ENCODE measurements around the gene NSD2.
"Not testable (repeated sequence)": the region's sequence is repeated elsewhere in the genome, so short reads cannot be mapped to it uniquely, and the experiment has no call there.

Gene NSD2

GRCh38 chr4:1843852-1844251 is 27.3 kb upstream of the NSD2 start:
- H3K4me2 ChIP-seq (ENCODE audit: insufficient read depth, low read length), result no peak overlapping the region
- H2AFZ ChIP-seq (ENCODE audit: low read depth, low read length), result no peak overlapping the region
- DNase-seq (no peak), ATAC-seq (ENCODE audit: insufficient read depth, low read depth) (no peak)
- H3K79me2 ChIP-seq (ENCODE audit: insufficient read depth, low read length), result peaks cover 73% of the 10 kb centered on the region
- H3K9ac ChIP-seq (ENCODE audit: low read depth, low read length), result no peak overlapping the region
- TF ChIP-seq EZH2 (IDR thresholded peaks at IDR 0.05; ENCODE audit: borderline replicate concordance, low read depth, low read length, severe bottlenecking), result no peak
- TF ChIP-seq CTCF (IDR thresholded peaks at IDR 0.05; ENCODE audit: borderline replicate concordance, extremely low read depth, low read length, poor library complexity, severe bottlenecking), result no peak
- H3K4me1 ChIP-seq (ENCODE audit: insufficient read depth, low read length), result peaks cover 4% of the 10 kb centered on the region; the same call in 1 of the 2 replicates
- H3K9me3 ChIP-seq (ENCODE audit: insufficient read depth, low read length, severe bottlenecking), result no peaks in the 10 kb centered on the region
- H3K36me3 ChIP-seq (ENCODE audit: insufficient read depth, low read length), result peaks cover 78% of the 10 kb centered on the region
- H3K27me3 ChIP-seq (ENCODE audit: insufficient read depth, low read length, poor library complexity), result no peaks in the 10 kb centered on the region
- H3K27ac ChIP-seq (ENCODE audit: low read length), result no peak overlapping the region
- H3K4me3 ChIP-seq (ENCODE audit: low read depth in 1 of 2, low read length in 2 of 2), result no peak overlapping the region
- H4K20me1 ChIP-seq (ENCODE audit: insufficient read depth, low read length), result peaks cover 39% of the 10 kb centered on the region

GRCh38 chr4:1844618-1845017 is 26.6 kb upstream of the NSD2 start:
- H3K9me3 ChIP-seq (ENCODE audit: insufficient read depth, low read length, severe bottlenecking); H3K27ac ChIP-seq (ENCODE audit: low read length); H3K27me3 ChIP-seq (ENCODE audit: insufficient read depth, low read length, poor library complexity); H3K4me3 ChIP-seq (ENCODE audit: low read depth in 1 of 2, low read length in 2 of 2); H3K4me1 ChIP-seq (ENCODE audit: insufficient read depth, low read length); H3K9ac ChIP-seq (ENCODE audit: low read depth, low read length); DNase-seq; H2AFZ ChIP-seq (ENCODE audit: low read depth, low read length); H3K4me2 ChIP-seq (ENCODE audit: insufficient read depth, low read length): not testable (repeated sequence)
- peaks cover 33% of the 10 kb centered on the region for H4K20me1 ChIP-seq (ENCODE audit: insufficient read depth, low read length)
- peaks cover 72% of the 10 kb centered on the region for H3K79me2 ChIP-seq (ENCODE audit: insufficient read depth, low read length)
- peaks cover 73% of the 10 kb centered on the region for H3K36me3 ChIP-seq (ENCODE audit: insufficient read depth, low read length)
- ATAC-seq (ENCODE audit: insufficient read depth, low read depth), result 0 out of 3 replicates have a peak, but pooled peaks have one; percentile 35

GRCh38 chr4:1846580-1846979 is 24.6 kb upstream of the NSD2 start:
- Histone ChIP-seq H4K20me1 (ENCODE audit: insufficient read depth, low read length) (peaks cover 40% of the 10 kb centered on the region), H3K79me2 (ENCODE audit: insufficient read depth, low read length) (peaks cover 80% of the 10 kb centered on the region), H3K36me3 (ENCODE audit: insufficient read depth, low read length) (peaks cover 57% of the 10 kb centered on the region), H3K4me3 (ENCODE audit: low read depth in 1 of 2, low read length in 2 of 2) (no peak overlapping the region), H3K4me1 (ENCODE audit: insufficient read depth, low read length) (peaks cover 7% of the 10 kb centered on the region; the same call in 1 of the 2 replicates), H3K27ac (ENCODE audit: low read length) (no peak overlapping the region), H3K9me3 (ENCODE audit: insufficient read depth, low read length, severe bottlenecking) (no peaks in the 10 kb centered on the region), H3K9ac (ENCODE audit: low read depth, low read length) (no peak overlapping the region), H2AFZ (ENCODE audit: low read depth, low read length) (no peak overlapping the region), H3K4me2 (ENCODE audit: insufficient read depth, low read length) (no peak overlapping the region), H3K27me3 (ENCODE audit: insufficient read depth, low read length, poor library complexity) (no peaks in the 10 kb centered on the region)
- ATAC-seq (ENCODE audit: insufficient read depth, low read depth) (no peak), DNase-seq (no peak)
- TF ChIP-seq CTCF (IDR thresholded peaks at IDR 0.05; ENCODE audit: borderline replicate concordance, extremely low read depth, low read length, poor library complexity, severe bottlenecking) (no peak), EZH2 (IDR thresholded peaks at IDR 0.05; ENCODE audit: borderline replicate concordance, low read depth, low read length, severe bottlenecking) (no peak)

GRCh38 chr4:1850276-1850675 is 20.9 kb upstream of the NSD2 start:
- ATAC-seq (ENCODE audit: insufficient read depth, low read depth), result no peak
- Histone ChIP-seq H3K27me3 (ENCODE audit: insufficient read depth, low read length, poor library complexity) (no peaks in the 10 kb centered on the region), H2AFZ (ENCODE audit: low read depth, low read length) (no peak overlapping the region), H3K4me1 (ENCODE audit: insufficient read depth, low read length) (peaks cover 37% of the 10 kb centered on the region), H3K36me3 (ENCODE audit: insufficient read depth, low read length) (peaks cover 39% of the 10 kb centered on the region), H3K27ac (ENCODE audit: low read length) (no peak overlapping the region), H3K9me3 (ENCODE audit: insufficient read depth, low read length, severe bottlenecking) (no peaks in the 10 kb centered on the region), H3K4me2 (ENCODE audit: insufficient read depth, low read length) (no peak overlapping the region), H4K20me1 (ENCODE audit: insufficient read depth, low read length) (peaks cover 43% of the 10 kb centered on the region; the same call in 1 of the 2 replicates), H3K79me2 (ENCODE audit: insufficient read depth, low read length) (peaks cover 85% of the 10 kb centered on the region), H3K4me3 (ENCODE audit: low read depth in 1 of 2, low read length in 2 of 2) (no peak overlapping the region), H3K9ac (ENCODE audit: low read depth, low read length) (no peak overlapping the region)
- no peak for DNase-seq
- TF ChIP-seq EZH2 (IDR thresholded peaks at IDR 0.05; ENCODE audit: borderline replicate concordance, low read depth, low read length, severe bottlenecking), result no peak
- no peak for TF ChIP-seq CTCF (IDR thresholded peaks at IDR 0.05; ENCODE audit: borderline replicate concordance, extremely low read depth, low read length, poor library complexity, severe bottlenecking)

All from DND-41 (cell line).